Astrocyte of the cerebellum (primary cell): ENCODE data around the gene TTC36.

Experiments used
- DNase-seq: peaks from one replicate; pipeline ENCODE4 v3.0.0-alpha.2; 2011; ENCODE audit warnings: low read depth
- H3K4me3 ChIP-seq: 2 replicates; pipeline ENCODE4 v1.5.1; 2011; ENCODE audit warnings: mild to moderate bottlenecking, low read depth, low read length, moderate library complexity
- in situ Hi-C: cut with HindIII; loops from 2 replicates; pipeline ENCODE4 v1.10.0; 2017; ENCODE audit warnings: low sequenced_read_pairs
- TF ChIP-seq, protein P1 (sequence below): IDR thresholded peaks from 2 replicates; pipeline ENCODE4 v1.5.1; 2012; ENCODE audit warnings: low read length, low read depth, moderate library complexity, mild to moderate bottlenecking; ENCODE audit errors: missing control alignments

Gene TTC36

DNA sequence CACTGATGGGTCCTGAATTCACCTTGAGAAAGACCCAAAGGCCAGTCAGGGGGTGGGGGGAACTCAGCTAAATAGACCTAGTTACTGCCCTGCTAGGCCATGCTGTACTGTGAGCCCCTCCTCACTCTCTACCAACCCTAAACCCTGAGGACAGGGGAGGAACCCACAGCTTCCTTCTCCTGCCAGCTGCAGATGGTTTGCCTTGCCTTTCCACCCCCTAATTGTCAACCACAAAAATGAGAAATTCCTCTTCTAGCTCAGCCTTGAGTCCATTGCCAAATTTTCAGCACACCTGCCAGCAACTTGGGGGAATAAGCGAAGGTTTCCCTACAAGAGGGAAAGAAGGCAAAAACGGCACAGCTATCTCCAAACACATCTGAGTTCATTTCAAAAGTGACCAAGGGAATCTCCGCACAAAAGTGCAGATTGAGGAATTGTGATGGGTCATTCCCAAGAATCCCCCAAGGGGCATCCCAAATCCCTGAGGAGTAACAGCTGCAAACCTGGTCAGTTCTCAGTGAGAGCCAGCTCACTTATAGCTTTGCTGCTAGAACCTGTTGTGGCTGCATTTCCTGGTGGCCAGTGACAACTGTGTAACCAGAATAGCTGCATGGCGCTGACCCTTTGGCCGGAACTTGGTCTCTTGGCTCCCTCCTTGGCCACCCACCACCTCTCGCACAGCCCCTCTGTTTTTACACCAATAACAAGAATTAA, 2.4 kb upstream of the TTC36 start:
- TF ChIP-seq, protein P1, sequence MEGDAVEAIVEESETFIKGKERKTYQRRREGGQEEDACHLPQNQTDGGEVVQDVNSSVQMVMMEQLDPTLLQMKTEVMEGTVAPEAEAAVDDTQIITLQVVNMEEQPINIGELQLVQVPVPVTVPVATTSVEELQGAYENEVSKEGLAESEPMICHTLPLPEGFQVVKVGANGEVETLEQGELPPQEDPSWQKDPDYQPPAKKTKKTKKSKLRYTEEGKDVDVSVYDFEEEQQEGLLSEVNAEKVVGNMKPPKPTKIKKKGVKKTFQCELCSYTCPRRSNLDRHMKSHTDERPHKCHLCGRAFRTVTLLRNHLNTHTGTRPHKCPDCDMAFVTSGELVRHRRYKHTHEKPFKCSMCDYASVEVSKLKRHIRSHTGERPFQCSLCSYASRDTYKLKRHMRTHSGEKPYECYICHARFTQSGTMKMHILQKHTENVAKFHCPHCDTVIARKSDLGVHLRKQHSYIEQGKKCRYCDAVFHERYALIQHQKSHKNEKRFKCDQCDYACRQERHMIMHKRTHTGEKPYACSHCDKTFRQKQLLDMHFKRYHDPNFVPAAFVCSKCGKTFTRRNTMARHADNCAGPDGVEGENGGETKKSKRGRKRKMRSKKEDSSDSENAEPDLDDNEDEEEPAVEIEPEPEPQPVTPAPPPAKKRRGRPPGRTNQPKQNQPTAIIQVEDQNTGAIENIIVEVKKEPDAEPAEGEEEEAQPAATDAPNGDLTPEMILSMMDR, result no peak
- in situ Hi-C loops, result no loop called here
- H3K4me3 ChIP-seq, result no peak overlapping the region
- DNase-seq, result no peak

DNA sequence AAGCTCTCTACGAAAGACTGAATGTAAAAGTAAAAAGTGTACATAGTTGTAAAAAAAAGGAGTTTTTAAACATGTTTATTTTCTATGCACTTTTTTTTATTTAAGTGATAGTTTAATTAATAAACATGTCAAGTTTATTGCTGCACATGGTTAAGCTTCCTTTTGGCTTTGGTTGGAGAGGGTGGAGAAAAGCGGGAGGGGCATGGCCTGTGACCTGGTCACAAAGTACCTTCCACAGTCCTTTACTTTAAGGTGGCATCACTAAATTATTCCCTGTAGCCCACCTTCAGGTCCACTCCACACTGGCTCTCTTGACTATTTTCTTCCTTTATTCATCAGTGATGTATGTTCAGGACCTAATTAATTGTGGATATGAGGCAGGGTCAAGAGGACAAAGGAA, 586 bp upstream of the TTC36 start:
- TF ChIP-seq, protein P1, result no peak
- no peak for DNase-seq
- in situ Hi-C loops, result no loop called here
- H3K4me3 ChIP-seq, result no peak overlapping the region

DNA sequence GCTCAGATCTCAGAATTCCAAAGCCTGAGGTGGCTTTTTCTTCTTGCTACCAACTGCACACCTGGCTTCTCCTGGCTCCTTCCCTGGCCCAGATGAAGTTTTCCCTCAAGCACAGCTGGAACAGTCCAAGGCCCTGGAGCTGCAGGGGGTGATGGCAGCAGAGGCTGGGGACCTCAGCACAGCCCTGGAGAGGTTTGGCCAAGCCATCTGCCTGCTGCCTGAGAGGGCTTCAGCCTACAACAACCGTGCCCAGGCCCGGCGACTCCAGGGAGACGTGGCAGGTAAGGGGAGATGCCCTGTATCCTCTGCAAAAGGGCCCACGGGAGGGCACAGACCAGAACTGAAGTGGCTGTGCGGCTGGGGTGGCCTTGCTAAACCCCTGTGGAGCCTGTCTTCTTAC, 1.2 kb downstream of the TTC36 start:
- H3K4me3 ChIP-seq, result no peak overlapping the region
- TF ChIP-seq, protein P1, result no peak
- DNase-seq, result no peak
- in situ Hi-C loops, result no loop called here

DNA sequence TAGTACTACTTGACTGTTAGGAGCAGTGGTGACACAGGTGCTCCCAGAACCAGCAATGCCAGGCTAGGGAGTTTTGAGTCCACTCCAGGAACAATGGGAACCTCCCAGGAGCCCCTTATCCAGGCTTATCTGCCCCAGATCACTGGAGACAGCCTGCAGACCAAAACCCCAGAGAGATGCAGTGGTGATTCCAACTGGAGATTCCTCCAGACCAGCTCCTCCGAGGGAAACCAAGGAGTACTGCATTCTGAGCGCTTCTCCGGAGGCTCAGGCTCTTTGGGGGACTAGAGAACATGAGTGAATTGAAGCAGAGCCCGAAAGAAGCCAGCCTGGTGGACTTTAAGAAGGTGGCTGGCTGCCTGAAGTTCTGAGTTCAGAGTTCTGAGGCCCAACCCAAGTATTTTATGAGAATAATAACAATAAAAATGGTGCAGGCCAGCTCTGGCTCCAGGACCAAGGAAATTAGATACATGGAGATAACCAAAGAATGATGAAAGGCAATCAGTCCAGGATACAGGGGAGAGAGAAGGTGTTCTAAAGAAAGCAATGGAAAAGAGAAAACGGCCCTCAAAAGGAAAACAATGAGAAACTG, 2.4 kb downstream of the TTC36 start:
- peak overlapping the region; percentile 80 for H3K4me3 ChIP-seq
- DNase-seq, result no peak
- in situ Hi-C loops, result no loop called here
- TF ChIP-seq, protein P1, result no peak

DNA sequence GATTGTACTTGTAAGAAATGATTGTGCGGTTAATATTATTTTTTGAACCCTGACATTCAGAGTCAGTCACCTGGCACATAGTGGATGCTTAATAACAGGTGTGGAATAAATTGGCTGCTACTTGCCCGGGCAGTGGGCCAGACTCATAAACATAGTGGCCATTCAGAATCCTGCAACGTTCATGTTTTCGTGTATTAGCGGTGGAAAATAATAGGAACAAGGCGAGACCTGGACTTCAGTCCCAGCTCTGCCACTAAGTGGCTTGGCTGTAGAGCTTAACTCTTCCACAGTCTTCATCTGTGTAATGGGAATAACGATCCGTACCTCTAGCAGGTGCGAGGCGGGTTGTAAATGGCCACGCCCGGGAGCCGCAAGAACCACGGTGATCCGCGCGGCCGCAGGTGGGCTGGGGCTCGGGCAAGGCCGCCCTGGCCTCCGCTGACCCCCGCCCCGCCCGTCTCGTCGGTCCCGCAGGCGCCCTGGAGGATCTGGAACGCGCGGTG, 3.0 kb downstream of the TTC36 start:
- TF ChIP-seq, protein P1, result peak; percentile 3
- peak overlapping the region; percentile 80 for H3K4me3 ChIP-seq
- DNase-seq, result no peak
- in situ Hi-C loops, result no loop called here

DNA sequence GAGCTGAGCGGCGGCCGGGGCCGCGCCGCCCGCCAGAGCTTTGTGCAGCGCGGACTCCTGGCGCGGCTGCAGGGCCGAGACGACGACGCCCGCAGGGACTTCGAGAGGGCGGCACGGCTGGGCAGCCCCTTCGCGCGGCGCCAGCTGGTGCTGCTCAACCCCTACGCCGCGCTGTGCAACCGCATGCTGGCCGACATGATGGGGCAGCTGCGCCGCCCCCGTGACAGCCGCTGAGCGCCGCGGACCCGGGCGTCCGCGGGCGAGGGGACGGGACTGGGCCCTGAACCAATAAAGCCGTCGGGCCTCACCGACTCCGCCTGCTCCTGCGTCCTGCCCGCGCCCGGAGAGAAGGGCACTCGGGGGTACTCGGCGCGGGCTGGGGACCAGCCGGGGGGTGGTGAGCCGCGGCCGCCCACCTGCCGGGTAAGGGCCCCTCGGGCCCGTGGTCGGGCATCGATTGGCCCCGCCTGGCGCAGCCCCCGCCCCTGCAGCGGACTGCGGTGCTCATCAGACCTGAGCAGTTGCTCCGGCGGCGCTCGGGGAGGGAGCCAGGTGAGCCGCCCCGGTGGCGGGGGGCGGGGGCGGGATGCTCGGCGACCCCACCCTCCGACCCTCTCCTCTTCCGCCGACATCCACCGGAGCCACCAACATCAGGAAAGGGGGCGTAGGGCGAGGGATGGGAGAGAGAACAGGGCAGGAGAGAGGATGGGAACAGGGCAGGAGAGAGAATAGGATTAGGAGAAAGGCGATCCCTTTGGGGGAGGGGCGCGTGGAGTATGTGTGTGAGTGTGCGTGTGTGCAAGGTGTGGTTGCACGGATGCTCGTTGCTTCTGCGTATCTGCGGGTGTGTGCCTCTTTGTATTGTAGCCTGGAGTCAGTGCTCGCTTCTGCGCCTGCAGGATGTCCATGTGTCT, 3.7 kb downstream of the TTC36 start, which contains the start of gene TMEM25:
TMEM25 (plus strand) TSS at position 510 of the 914 bp plus-strand sequence. CDS start 610 bp downstream, outside the sequence.
- in situ Hi-C loops, result no loop called here
- DNase-seq, result no peak
- H3K4me3 ChIP-seq, result peak within 1 kb of the TSS; percentile 80
- TF ChIP-seq, protein P1, result no peak
